Subcutaneous adipose tissue (tissue), 4 donors: ENCODE data around the gene DLG5. TPM values are rescaled to one million over a fixed set of nuclear protein-coding genes. Genes with fewer than 3 reads are reported as not detected.

ENCODE experiments used
- total RNA-seq, 4 donors: library from RNA; depleted of rRNA; stranded (reverse); fragments of >200 nt; gene quantifications; one replicate each; pipeline ENCODE4 v1.1.0, GENCODE V29; 2016
- TF ChIP-seq, protein P1 (sequence below): fragments of 450-650 bp; IDR thresholded peaks from one replicate; pipeline ENCODE4 v1.5.1; 2016; ENCODE audit warnings: low read depth, mild to moderate bottlenecking, control low read depth, antibody characterized with exemption, moderate library complexity

Gene DLG5
- total RNA-seq, 4 donors from 2014 or later, result 23.0 to 59.5 (median 33.7) TPM

DNA sequence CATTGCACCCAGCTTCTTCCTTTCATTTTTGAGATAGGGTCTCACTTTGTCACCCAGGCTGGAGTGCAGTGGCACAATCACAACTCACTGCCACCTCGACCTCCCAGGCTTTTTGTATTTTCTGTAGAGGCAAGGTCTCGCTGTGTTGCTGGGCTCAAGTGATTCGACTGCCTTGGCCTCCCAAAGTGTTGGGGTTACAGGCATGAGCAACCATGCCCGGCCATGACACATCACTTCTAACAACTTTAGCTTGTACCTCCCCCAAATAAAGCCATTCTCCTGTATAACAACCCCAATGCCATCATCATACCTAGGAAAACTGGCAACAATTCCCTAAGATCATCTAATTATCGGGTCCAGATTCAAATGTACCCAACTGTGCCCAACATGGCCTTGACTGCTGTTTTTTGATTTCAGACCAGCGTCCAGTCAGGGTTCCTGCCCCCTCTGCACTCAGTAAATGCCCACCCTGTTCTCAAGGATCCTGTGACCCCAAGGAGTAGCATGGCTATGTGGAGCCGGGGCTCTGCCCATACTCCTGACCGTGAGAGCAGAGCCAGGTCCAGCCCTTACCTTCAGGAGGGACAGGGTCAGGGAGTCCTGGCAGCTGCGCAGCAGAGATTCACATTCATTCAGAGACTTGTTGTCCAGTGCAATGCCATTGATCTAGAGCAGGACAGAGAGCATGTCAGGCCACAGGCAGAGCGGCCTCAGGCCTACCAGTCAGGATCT lies 102.6 kb downstream of the DLG5 start:
- TF ChIP-seq, protein P1, sequence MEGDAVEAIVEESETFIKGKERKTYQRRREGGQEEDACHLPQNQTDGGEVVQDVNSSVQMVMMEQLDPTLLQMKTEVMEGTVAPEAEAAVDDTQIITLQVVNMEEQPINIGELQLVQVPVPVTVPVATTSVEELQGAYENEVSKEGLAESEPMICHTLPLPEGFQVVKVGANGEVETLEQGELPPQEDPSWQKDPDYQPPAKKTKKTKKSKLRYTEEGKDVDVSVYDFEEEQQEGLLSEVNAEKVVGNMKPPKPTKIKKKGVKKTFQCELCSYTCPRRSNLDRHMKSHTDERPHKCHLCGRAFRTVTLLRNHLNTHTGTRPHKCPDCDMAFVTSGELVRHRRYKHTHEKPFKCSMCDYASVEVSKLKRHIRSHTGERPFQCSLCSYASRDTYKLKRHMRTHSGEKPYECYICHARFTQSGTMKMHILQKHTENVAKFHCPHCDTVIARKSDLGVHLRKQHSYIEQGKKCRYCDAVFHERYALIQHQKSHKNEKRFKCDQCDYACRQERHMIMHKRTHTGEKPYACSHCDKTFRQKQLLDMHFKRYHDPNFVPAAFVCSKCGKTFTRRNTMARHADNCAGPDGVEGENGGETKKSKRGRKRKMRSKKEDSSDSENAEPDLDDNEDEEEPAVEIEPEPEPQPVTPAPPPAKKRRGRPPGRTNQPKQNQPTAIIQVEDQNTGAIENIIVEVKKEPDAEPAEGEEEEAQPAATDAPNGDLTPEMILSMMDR, result no peak

DNA sequence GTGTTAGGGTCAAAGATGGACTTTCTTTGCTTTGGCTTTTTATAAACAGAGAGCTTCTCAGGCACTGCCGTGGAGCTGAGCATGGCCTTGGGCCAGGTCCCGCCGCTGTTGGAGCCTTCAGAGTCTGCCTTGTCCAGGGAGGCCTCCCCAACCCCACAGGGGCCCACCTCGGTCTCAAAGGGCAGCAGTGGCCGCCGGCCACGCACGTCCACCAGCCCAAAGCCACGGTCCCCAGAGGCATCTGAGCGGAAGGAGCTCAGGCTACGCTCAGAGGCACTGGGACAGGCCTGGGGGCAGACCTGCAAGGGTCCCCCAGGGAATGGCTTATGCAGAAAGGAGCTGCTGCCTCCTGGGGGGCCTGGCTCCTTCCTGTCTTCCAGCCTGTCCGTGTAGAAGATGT lies 105.0 kb downstream of the DLG5 start:
- TF ChIP-seq, protein P1, result no peak

DNA sequence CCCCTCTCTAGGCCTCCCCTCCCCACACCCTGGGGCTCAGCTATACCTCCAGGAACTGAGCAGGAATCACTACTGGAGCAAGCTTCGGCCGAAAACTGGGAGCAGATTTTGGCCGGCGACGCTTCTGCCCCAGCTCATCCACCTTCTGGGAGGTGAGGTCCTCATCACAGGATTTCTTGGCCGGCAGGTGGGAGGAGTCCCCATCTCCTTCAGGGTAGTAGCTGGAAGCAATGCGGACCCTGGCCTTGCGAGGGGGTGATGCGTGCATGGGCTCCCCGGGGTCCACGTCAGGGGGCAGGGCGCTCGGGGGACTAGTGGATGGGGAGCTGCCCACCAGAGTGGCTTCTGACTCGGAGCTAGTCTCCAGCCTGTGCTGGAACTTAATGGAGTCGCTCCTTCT lies 105.5 kb downstream of the DLG5 start:
- TF ChIP-seq, protein P1, result no peak

DNA sequence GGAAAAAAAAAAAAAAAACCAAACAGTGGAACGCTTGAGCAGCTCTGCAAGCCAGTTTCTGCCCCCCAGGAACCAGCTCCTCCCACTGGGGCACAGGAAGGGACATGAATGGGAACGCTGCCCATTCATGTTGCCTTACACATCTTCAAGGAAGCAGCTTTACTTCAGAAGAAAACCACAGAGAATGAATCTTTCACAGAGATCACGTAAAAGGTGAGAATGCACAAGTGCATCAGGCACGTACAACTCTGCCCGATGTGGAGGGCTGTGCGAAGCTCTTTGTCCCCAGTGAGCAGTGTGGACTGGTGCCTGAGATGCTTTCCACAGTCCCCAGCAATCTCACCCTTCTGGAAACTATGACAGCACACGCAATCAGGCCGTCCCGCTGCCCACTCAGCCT lies 106.2 kb downstream of the DLG5 start:
- TF ChIP-seq, protein P1, result no peak

DNA sequence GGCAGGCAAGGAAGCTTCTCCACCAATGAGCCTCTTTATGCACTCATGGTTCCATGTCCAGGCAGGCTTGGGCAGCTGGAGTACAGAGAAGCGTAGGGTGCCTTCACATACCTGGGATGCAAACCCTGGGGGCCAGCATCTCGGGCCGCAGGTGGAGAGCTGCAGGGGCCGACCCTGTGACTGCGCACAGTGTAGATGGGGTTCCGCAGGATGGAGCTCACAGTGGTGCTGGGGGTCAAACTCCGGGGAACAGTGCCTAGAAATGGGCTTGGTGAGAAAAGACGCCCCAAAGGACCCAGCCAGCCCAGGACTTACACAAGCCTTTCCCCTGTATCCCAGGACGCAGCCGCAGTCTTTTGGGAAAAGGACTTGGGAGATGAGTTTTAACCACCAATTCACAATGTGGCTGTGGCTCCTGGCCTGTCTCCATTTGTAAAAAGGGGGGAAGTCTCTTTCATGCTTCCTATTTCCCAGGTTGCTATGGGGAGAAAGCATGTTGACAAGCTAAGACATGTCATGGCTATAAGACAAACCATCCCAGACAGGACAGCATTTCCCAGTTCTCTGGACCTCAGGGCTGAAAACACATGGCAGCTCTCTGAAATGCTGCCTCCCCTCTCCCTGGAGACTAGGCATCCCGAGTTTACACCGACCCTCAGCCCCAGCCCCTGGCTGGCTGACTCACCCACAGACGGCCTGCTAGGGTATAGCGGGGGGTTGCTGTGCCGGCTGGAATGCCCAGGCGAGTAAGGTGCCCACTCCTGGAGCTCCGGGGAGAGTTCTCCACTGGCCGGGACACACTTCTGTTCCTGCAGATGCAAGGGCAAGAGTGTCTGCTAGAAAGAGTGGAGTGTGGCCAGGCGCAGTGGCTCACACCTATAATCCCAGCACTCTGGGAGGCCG lies 107.1 kb downstream of the DLG5 start:
- TF ChIP-seq, protein P1, result no peak

DNA sequence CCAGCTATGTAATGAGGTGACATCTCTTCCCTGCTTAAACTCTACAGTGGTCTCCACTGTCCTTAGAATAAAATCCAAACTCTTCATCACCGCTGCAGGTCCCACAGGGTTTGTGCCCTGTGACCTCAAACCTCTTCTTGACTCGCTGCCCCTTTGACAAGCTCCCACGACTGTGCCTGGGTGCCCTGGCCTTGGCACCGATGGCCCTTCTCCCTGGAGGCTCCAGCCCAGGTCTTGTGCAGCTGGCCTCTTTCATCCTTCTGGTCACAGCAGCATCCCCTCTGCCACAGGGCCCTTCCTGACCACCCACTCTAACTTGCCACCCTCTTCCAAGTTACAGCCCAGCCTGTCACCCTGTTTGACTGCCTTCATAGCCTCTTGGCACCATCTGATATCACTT lies 108.2 kb downstream of the DLG5 start:
- TF ChIP-seq, protein P1, result no peak

DNA sequence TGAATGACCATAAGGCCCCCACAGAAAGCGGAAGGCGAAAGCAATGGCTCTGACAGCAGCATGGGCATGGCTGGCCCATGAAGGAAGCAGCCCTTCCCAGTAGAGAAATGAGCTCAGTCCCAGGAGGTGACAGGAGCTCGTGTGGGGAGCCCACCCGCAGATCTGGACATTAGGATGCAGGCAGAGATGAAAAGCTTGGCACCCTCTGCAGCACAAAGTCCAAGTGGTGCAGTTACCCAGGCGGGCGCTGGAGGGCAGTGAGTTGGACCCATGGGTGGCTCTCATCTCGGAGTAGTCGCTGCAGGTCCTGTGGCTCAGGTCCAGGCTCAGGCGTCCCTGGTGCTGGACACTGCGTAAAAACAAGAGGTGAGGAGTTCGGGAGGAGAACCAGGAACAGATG lies 109.0 kb downstream of the DLG5 start:
- TF ChIP-seq, protein P1, result no peak
